SJCRH30 (cell line): ENCODE measurements around the gene CDHR4. TPM values are rescaled to one million over a fixed set of nuclear protein-coding genes. Genes with fewer than 3 reads are reported as not detected.

Source experiments
- DNase-seq, 2 experiments: peaks; one replicate each; pipeline ENCODE4 v3.0.0-alpha.2; 2015 to 2020
- H3K27ac ChIP-seq: fragments of 250-450 bp; sonication (Bioruptor Pico); 2 replicates; pipeline ENCODE4 v1.5.1; 2020; ENCODE audit warnings: mild to moderate bottlenecking, moderate library complexity
- H3K27me3 ChIP-seq: fragments of 250-450 bp; sonication (Bioruptor Pico); 2 replicates; pipeline ENCODE4 v1.5.1; 2020; ENCODE audit warnings: mild to moderate bottlenecking, moderate library complexity
- H3K36me3 ChIP-seq: fragments of 250-450 bp; sonication (Bioruptor Pico); 2 replicates; pipeline ENCODE4 v1.5.1; 2020; ENCODE audit warnings: mild to moderate bottlenecking, moderate library complexity
- H3K4me1 ChIP-seq: fragments of 250-450 bp; sonication (Bioruptor Pico); 2 replicates; pipeline ENCODE4 v1.5.1; 2020; ENCODE audit warnings: mild to moderate bottlenecking, moderate library complexity
- H3K4me3 ChIP-seq: fragments of 250-450 bp; sonication (Bioruptor Pico); 2 replicates; pipeline ENCODE4 v1.5.1; 2020; ENCODE audit warnings: mild to moderate bottlenecking, moderate library complexity
- H3K9me3 ChIP-seq: fragments of 250-450 bp; sonication (Bioruptor Pico); replicated peaks from 2 replicates; pipeline ENCODE4 v1.5.1; 2020; ENCODE audit warnings: mild to moderate bottlenecking, moderate library complexity
- total RNA-seq: library from RNA; depleted of rRNA; stranded (reverse); fragments of >200 nt; shearing (Covaris generic); gene quantifications from 2 replicates; pipeline ENCODE4 v1.2.3, GENCODE V29; 2014; rRNA removed

Gene CDHR4
- total RNA-seq, 1 experiment from 2014 or later, result not detected

DNA sequence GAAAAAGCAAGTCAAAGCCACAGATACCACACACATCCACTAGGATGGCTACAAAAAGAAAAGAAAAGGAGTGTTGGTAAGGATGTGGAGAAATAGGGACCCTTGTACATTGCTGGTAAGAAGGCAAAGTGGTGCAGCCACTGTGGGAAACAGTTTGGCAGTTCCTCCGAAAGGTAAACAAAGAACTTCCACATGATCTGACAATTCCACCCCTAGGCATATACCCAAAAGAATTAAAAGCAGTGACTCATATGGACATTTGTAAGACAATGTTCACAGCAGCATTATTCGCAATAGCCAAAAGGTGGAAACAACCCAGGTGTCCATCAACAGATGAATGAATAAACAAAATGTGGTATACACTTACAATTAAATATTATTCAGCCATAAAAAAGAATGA is 53.7 kb downstream of the CDHR4 start:
- H3K9me3 ChIP-seq, result no peaks in the 10 kb centered on the region
- no peak overlapping the region for H3K27ac ChIP-seq
- H3K4me1 ChIP-seq, result no peaks in the 10 kb centered on the region
- no peaks in the 10 kb centered on the region for H3K27me3 ChIP-seq
- no peak for DNase-seq
- no peak overlapping the region for H3K4me3 ChIP-seq
- H3K36me3 ChIP-seq, result peaks cover 7% of the 10 kb centered on the region; the same call in 1 of the 2 replicates

Other genes starting within 250 kb of the CDHR4 start
- 0.08 and 0.14 TPM in 2 replicates for gene BSN, start 245.4 kb downstream of the CDHR4 start, total RNA-seq
- gene APEH, start 125.5 kb downstream of the CDHR4 start, total RNA-seq, result 61.8 and 63.0 TPM in 2 replicates
- gene MST1, start 110.4 kb downstream of the CDHR4 start, total RNA-seq, result 0.84 and 3.3 TPM in 2 replicates
- 12.0 and 12.3 TPM in 2 replicates for gene RNF123, start 110.3 kb downstream of the CDHR4 start, total RNA-seq
- gene AMIGO3, start 80.2 kb downstream of the CDHR4 start, total RNA-seq, result 3.9 and 4.2 TPM in 2 replicates
- gene GMPPB, start 75.9 kb downstream of the CDHR4 start, total RNA-seq, result 12.9 and 14.6 TPM in 2 replicates
- 28.7 and 30.3 TPM in 2 replicates for gene IP6K1, start 13.3 kb downstream of the CDHR4 start, total RNA-seq
- 0.20 and 0.61 TPM in 2 replicates for gene INKA1, start 3.4 kb upstream of the CDHR4 start, total RNA-seq
- gene UBA7, start 14.1 kb upstream of the CDHR4 start, total RNA-seq, result 0.85 and 0.99 TPM in 2 replicates
- gene TRAIP, start 56.7 kb upstream of the CDHR4 start, total RNA-seq, result 14.5 and 15.6 TPM in 2 replicates
- not detected in 2 replicates for gene CAMKV, start 70.0 kb upstream of the CDHR4 start, total RNA-seq
- not detected in 2 replicates for gene MST1R, start 104.0 kb upstream of the CDHR4 start, total RNA-seq
- 5.4 and 6.1 TPM in 2 replicates for gene MON1A, start 129.9 kb upstream of the CDHR4 start, total RNA-seq
- gene RBM6, start 140.3 kb upstream of the CDHR4 start, total RNA-seq, result 51.0 and 58.1 TPM in 2 replicates